SU-DHL-6 (cell line): ENCODE results near the gene ARHGEF17.

ENCODE experiments used
- H2AFZ ChIP-seq: fragments of 200-600 bp; sonication (generic); 2 replicates; pipeline ENCODE4 v1.6.1; 2014; ENCODE audit warnings: low read depth, mild to moderate bottlenecking, moderate library complexity, mixed read lengths, antibody characterized with exemption, low read length; ENCODE audit not compliant: severe bottlenecking
- H3F3A ChIP-seq: fragments of 200-600 bp; shearing (Covaris generic); 2 replicates; pipeline ENCODE4 v1.6.0; 2016; ENCODE audit warnings: antibody characterized with exemption, mild to moderate bottlenecking; ENCODE audit not compliant: insufficient read depth
- H3K27ac ChIP-seq: fragments of 200-600 bp; sonication (generic); 2 replicates; pipeline ENCODE4 v1.5.1; 2016; ENCODE audit warnings: low read depth, mild to moderate bottlenecking, low read length, moderate library complexity, mixed read lengths
- H3K27me3 ChIP-seq: fragments of 200-600 bp; sonication (generic), shearing (Covaris generic); 2 replicates; pipeline ENCODE4 v1.6.0; 2014; ENCODE audit warnings: mild to moderate bottlenecking, low read length
- H3K36me3 ChIP-seq: fragments of 200-600 bp; sonication (generic); 2 replicates; pipeline ENCODE4 v1.6.1; 2014; ENCODE audit warnings: mild to moderate bottlenecking, low read length, mixed read lengths
- H3K4me2 ChIP-seq: fragments of 300-600, 200-600 bp; shearing (Covaris generic), sonication (generic); 2 replicates; pipeline ENCODE4 v1.6.0; 2014; ENCODE audit warnings: low read length, low read depth, mild to moderate bottlenecking; ENCODE audit not compliant: poor library complexity, severe bottlenecking
- H3K4me3 ChIP-seq: fragments of 200-600 bp; sonication (generic); 2 replicates; pipeline ENCODE4 v1.5.1; 2014; ENCODE audit warnings: antibody characterized with exemption, low read length, mild to moderate bottlenecking, mixed read lengths; ENCODE audit not compliant: insufficient read depth, poor library complexity, severe bottlenecking
- H3K79me2 ChIP-seq: fragments of 200-600 bp; sonication (generic); 2 replicates; pipeline ENCODE4 v1.6.1; 2014; ENCODE audit warnings: mild to moderate bottlenecking, low read length, moderate library complexity; ENCODE audit not compliant: insufficient read depth
- H3K9ac ChIP-seq: fragments of 200-600 bp; sonication (generic); 2 replicates; pipeline ENCODE4 v1.7.0; 2014; ENCODE audit warnings: mild to moderate bottlenecking, low read length
- H3K9me2 ChIP-seq: fragments of 200-600 bp; sonication (generic); replicated peaks from 2 replicates; pipeline ENCODE4 v1.6.1; 2014; ENCODE audit warnings: low read length; ENCODE audit not compliant: insufficient read depth
- H3K9me3 ChIP-seq: fragments of 200-600 bp; sonication (generic); 2 replicates; pipeline ENCODE4 v1.6.1; 2014; ENCODE audit warnings: low read length, mixed read lengths; ENCODE audit not compliant: insufficient read depth
- H4K20me1 ChIP-seq: fragments of 200-600 bp; sonication (generic); 2 replicates; pipeline ENCODE4 v1.6.1; 2014; ENCODE audit warnings: low read depth, mild to moderate bottlenecking, antibody characterized with exemption, low read length, moderate library complexity, mixed read lengths
- EZH2phosphoT487 ChIP-seq: fragments of 200-600 bp; sonication (generic), shearing (Covaris generic); conservative IDR thresholded peaks from 2 replicates; pipeline ENCODE4 v1.6.1; 2018; ENCODE audit warnings: mild to moderate bottlenecking, antibody characterized with exemption, low read length, moderate library complexity, mixed read lengths
- TF ChIP-seq, protein P1 (sequence below): fragments of 200-600 bp; sonication (generic); IDR thresholded peaks from one replicate; pipeline ENCODE4 v1.5.1; 2017; ENCODE audit warnings: antibody characterized with exemption, mild to moderate bottlenecking, low read length, moderate library complexity; ENCODE audit not compliant: insufficient read depth, poor library complexity, severe bottlenecking

Gene ARHGEF17

DNA sequence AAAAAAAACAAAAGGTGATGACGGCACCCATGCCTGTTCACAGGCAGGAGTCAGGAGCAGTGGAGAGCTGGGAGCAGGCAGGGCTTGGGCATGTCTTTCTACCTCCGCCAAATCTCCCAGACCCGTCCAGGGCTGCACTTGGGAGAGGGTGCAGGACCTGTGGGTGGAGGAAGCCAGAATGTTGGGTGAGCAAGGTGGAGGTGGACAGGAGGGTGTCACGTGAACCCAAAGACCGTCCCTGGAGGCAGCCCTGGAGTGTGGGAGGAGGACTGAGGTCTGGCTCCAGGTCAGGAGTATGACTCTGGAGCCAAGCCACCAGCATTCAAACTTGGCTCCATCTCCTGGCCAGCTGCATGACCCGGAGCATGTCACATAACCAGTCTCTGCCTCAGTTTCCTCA, 41.6 kb downstream of the ARHGEF17 start:
- TF ChIP-seq EZH2phosphoT487, result no peak
- TF ChIP-seq, protein P1, sequence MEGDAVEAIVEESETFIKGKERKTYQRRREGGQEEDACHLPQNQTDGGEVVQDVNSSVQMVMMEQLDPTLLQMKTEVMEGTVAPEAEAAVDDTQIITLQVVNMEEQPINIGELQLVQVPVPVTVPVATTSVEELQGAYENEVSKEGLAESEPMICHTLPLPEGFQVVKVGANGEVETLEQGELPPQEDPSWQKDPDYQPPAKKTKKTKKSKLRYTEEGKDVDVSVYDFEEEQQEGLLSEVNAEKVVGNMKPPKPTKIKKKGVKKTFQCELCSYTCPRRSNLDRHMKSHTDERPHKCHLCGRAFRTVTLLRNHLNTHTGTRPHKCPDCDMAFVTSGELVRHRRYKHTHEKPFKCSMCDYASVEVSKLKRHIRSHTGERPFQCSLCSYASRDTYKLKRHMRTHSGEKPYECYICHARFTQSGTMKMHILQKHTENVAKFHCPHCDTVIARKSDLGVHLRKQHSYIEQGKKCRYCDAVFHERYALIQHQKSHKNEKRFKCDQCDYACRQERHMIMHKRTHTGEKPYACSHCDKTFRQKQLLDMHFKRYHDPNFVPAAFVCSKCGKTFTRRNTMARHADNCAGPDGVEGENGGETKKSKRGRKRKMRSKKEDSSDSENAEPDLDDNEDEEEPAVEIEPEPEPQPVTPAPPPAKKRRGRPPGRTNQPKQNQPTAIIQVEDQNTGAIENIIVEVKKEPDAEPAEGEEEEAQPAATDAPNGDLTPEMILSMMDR, result no peak
- H3K9me3 ChIP-seq, result no peaks in the 10 kb centered on the region
- H4K20me1 ChIP-seq, result no peaks in the 10 kb centered on the region
- H3K9me2 ChIP-seq, result no peaks in the 10 kb centered on the region
- no peaks in the 10 kb centered on the region for H3K79me2 ChIP-seq
- H2AFZ ChIP-seq, result no peak overlapping the region
- H3K27ac ChIP-seq, result no peak overlapping the region
- H3K9ac ChIP-seq, result no peak overlapping the region
- H3K4me2 ChIP-seq, result no peak overlapping the region
- no peaks in the 10 kb centered on the region for H3K36me3 ChIP-seq
- no peak overlapping the region for H3K4me3 ChIP-seq
- no peaks in the 10 kb centered on the region for H3K27me3 ChIP-seq
- no peaks in the 10 kb centered on the region for H3F3A ChIP-seq

DNA sequence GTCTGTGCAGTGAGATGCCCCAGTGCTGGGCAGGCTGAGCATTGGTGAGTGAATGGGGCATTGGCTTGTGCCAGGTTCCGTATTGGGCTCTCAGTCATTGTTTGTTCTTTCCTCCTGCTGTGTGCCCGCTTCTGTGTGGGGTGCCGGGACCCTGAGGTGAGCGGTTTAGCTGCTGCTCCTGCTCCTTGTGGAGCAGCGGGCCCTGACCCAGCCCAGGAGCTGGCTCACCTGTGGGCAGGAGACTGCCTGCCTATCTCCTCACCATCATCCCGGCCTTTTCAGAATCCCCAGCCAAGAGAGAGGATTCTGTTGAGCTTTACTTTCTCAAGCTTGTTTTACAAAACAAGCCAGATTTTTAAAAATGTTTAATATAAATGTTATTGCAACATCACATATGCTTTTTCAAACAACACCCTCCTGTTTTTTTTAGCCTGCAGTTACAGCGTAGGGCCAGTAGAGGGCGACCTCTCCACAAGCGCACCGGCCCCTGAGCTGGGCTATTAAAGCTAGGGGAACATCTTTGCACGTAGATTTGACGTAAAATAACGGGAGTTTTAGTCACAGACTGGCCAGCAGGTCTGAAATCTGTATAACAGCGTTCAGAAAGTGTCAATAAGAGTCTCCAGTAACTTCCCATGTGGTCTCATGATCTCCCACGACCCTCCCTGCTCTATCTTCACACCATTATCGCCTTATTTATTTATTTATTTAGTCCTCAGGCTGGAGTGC, 43.0 kb downstream of the ARHGEF17 start:
- H4K20me1 ChIP-seq, result no peaks in the 10 kb centered on the region
- no peaks in the 10 kb centered on the region for H3K27me3 ChIP-seq
- no peaks in the 10 kb centered on the region for H3K9me3 ChIP-seq
- H3K9ac ChIP-seq, result no peak overlapping the region
- no peak overlapping the region for H3K4me2 ChIP-seq
- H3F3A ChIP-seq, result no peaks in the 10 kb centered on the region
- H3K36me3 ChIP-seq, result no peaks in the 10 kb centered on the region
- H3K9me2 ChIP-seq, result no peaks in the 10 kb centered on the region
- no peak overlapping the region for H3K27ac ChIP-seq
- no peak overlapping the region for H3K4me3 ChIP-seq
- TF ChIP-seq, protein P1, result peak; percentile 98
- no peak for TF ChIP-seq EZH2phosphoT487
- no peaks in the 10 kb centered on the region for H3K79me2 ChIP-seq
- no peak overlapping the region for H2AFZ ChIP-seq

DNA sequence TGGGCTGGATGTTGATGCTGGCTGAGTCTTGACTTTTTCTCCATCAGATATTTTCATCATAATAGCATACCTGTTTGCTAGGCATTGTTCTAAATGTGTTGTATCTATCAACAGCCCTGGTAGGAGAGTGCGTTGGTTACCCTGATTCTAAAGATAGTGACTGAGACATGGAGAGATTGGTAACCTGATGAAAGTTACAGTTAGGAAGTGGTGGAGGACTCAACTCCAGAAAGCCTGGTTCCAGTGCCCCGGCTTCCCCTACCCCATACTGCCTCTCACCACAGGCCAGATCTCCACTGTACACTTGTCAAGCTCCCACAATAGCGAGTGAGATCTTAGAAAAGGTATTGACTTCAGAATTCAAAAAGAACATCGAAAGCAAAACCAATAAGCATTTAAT, 45.3 kb downstream of the ARHGEF17 start:
- Histone ChIP-seq H4K20me1 (no peaks in the 10 kb centered on the region), H3K27ac (no peak overlapping the region), H3K4me3 (no peak overlapping the region), H3K4me2 (no peak overlapping the region), H3K9me3 (no peaks in the 10 kb centered on the region), H3K79me2 (no peaks in the 10 kb centered on the region), H3K9me2 (no peaks in the 10 kb centered on the region), H3K36me3 (no peaks in the 10 kb centered on the region), H3K27me3 (no peaks in the 10 kb centered on the region), H3F3A (no peaks in the 10 kb centered on the region), H3K9ac (no peak overlapping the region), H2AFZ (no peak overlapping the region)
- TF ChIP-seq, protein P1, result no peak
